Activated CD4-positive, alpha-beta T cell treated with anti-CD3 and anti-CD28 coated beads, Interleukin-2, Interleukin-4, amounts not matched to agents 100 ng/mL and 50 ng/mL, durations not matched to agents 16 hours and 8 hours (primary cell): ENCODE data around the gene ZNF618.
"Not testable (repeated sequence)": the region's sequence is repeated elsewhere in the genome, so short reads cannot be mapped to it uniquely, and the experiment has no call there.

Experiments used
- DNase-seq: peaks from one replicate; pipeline ENCODE4 v3.0.0-alpha.2; 2020; ENCODE audit warnings: low spot score

The ZNF618 gene

DNA sequence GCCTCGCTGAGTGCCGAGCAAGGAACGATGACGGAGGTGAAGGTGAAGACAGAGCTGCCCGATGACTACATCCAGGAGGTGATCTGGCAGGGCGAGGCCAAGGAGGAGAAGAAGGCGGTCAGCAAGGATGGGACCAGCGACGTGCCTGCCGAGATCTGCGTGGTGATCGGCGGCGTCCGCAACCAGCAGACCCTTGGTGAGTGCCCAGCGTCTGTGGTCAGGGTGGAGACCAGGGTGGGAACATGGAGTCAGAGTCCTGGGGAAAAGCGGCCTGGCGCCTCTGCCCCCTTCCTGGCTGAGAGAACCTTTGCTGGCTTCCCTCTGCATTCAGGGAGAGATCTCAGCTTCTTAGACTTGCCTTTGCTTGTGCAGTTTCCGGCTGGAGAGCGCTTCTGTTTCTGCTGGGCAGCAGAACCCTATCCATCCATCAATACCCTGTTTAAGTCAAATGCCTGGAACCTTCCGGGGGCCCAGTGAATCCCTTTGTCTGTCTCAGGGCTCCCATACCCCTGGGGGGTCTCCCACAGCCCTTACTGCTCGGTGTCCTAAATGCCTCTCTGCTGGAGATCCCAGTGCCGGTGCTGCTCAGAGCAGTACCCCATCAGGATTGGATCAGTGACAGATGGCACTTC, 112.4 kb downstream of the ZNF618 start:
- no peak for DNase-seq

DNA sequence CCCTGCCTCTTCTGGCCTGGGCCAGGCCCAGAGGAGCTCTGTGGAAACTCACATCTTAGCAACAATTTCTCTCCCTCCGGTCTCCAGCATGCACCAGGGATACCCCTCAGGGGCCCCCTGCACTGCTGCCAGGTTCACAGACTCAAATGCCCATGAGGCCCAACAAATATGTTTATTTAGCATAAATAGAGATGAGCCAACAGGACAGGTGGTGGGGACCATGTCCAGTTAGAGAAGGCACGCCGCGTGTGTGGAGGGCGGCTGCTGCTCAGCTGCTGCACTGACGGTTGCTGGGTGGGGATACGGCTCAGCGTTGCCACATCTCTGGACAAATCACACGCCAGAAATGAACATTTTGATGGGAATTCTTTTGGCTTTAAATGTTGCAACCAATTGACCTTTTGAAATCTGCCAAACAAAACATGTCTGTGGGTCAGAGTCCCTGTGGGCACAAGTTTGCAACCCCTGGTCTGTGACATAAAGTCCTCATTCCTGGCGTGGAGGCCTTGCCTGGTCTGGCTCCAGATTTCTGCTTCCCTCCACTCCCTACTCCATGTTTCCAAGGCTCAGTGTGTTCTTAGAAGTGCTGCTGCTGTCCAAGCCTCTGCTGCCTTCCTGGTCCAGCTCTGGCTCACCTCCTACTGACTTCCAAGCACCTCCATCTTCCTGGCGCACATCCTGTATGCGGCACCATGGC, 113.1 kb downstream of the ZNF618 start:
- no peak for DNase-seq

DNA sequence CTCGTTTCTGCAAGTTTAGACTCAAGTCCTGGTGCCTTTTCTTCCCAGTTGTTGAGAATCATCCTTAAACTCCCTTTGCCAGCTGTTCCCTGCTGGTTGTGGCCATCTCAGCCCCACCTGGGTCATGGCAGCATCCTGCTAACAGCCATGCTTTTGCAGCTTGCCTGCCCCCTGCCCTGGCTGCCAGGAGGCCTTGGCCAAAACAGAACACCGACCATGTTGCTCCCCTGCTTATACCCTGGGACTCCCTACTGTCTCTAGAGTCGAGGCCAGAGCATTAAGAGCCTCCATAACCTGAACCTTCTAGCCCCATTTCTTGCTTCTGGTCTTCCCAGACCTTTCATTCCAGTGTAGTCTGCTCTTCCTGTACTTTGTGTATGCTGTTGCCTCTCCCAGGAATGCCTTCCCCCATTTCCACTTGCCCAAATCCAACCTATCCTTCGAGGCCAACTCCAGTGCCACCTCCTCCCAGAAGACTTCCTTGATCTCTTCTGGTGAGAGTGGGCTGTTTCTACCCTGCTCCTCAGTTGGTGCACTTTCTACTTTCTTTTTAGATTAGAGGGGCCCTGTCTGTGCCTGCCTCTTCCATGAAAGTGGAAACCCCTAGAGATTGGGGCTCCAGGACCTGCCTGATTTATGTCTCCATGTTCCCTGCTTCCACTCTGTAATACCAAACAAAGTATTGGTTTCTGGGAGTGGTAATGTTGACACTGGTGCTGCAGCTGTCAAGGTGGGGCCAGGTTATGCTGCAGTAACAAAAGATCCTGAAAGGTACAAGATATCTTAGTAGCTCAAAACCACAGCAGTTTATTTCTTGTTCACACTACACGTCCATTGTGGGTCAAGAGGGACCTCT, 113.8 kb downstream of the ZNF618 start:
- DNase-seq = no peak

DNA sequence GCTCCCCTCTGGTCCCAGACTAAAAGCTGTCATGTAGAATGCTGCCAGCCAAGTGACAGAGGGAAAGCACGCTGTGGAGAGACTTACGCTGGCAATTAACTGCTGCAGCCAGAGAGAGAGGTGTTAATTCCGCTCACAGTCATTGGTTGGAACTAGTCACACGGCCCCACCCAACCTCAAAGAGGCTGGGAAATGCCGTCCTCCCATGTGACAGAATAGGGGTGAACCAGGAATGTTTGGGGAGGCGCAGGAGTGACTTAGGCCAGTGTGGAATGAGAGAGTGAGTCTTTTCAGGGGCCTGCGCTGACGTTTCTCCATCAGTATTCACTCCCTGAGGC, 114.4 kb downstream of the ZNF618 start:
- DNase-seq = no peak

DNA sequence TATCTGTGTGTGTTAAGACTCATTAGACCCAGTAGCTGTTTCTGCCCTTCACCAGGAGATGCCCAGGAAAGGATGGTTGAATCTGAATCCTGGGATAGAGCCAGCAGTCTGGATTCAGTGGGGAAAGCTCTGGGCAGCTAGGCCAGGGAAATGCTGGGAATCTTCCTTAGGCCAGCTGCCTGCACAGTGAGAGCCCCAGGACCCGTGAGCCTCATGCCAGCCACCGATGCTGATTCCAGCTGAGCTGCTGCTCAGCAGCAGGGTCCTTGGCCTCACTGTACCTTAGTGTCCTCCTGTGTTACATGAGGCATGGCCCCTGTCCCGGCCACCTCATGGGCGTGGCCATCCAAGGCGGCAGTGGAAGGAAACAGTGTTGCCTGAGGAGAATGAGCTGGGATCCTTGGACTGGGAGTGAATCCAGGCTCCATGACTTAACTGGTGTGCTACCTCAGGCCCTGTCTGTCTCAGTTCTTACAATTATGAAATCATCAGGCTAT, 114.9 kb downstream of the ZNF618 start:
- DNase-seq = no peak

DNA sequence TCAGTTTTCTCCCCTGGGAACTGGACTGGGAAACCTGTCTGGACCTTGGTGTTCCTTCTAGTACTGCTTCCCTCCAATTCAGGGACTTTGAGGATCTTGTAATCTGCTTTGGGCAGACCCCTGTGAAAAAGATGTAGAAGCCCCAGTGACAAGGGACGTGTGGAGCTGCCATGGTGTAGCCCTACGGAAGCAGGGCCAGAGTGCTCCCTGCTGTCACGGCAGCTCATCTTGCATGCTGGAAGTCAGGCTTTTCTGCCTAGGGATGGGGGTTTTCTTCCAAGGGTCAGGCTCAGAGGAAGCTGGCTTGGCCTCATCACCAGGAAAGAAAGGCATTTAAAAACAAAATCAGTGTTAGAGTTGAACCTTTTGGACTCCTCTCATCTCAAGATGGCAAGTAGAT, 115.6 kb downstream of the ZNF618 start:
- DNase-seq = no peak

DNA sequence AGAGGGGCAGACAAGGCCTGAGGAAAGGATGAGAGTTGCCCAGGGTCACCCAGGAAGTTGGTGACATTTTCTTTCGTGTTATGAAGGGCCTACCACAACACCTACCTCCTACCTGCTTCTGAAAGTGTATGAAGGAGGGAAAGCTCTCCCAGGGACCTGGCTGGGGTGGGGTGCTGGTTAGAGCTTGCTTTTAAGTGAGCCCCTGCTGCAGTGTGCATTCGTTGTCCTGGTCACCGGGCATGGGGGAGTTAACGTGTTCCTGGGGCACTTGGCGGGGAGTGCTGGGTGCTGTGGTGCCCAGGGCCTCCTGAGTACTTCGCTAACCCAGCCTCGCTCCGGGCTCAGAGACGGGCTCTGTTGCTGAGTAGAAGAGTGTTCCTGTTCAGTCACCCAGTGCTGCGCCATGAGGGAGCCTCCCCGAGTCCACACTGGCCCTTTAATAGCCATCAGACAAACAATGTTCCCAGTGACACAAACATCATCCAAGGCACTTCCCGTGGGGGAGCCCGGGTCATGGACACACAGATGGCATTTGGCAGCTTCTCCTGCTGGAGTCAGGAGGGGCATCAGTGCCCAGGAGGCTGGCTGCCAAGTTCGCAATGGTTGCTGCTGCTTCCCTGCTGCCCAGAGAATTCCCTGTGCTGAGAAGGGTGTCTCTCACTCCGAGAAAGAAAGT, 116.3 kb downstream of the ZNF618 start:
- DNase-seq = no peak

DNA sequence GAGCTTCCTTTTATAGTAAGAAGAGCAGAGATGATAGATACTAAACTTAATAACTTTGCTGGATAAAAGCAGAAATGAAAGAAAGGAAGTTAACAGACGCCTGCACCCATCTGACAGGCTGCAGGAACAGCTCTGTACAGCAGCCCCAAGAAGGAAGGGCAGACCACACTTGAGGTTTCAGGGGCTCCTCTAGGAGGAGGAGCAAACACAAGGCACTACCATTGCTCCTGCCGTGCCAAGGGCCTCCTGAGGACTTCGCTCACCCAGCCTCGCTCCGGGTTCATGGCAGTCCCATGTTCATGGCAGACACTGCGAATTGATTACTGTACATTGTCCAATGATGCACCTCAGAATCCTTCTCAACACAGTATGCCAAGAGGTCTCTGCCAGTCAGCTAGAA, 116.9 kb downstream of the ZNF618 start:
- no peak for DNase-seq

DNA sequence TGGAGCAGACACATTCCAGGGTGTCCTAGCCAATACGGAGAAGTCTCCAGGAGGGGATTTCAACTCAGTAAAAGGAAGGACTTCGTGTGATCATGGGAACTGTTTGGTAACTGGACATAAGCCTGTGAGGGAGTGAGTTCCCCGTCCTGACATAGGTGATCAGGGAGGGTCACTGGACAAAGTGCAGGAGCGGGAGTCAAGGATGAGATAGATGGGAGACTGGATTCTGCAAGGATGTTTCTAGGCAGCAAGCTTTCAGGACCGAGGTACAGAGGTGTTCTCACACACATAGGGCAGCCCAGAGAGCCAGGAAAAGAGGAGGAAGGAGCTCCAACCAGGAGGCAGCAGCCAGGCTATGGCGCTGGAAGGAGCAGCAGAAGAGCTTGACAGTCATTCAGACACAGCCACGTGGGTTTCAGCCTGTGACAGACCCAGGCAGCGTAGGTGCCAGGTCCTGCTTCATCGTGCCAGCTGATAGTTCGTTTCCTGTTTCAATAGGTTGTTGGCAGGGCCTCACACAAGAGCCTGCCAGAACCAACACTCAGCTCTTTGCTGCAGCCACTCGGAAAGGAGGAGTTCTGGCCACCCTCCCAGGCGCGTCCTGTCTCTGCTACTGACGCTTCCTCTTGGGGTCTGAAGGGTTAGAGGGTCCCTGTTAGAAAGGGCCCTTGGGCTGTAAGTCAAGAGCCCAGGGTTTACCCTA, 117.9 kb downstream of the ZNF618 start:
- no peak for DNase-seq

DNA sequence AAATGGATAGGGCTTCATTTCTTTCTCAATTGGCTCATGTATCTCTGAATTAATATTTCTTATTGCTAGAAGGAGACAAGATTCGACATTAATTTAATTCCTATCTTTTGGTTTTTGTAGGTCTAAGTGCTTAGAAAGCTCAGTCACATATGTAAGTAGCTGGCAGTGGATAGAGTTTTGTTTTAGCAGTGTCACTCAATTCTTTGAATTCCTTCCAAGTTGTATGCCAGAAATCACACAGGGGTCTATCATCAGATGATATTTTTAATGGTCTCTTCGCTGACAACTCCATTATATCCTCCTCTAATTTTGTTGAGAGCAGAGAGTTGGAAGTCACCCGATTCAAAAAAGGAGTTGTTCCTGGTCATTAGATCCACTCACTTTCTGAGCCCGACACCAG, 119.3 kb downstream of the ZNF618 start:
- no peak for DNase-seq

DNA sequence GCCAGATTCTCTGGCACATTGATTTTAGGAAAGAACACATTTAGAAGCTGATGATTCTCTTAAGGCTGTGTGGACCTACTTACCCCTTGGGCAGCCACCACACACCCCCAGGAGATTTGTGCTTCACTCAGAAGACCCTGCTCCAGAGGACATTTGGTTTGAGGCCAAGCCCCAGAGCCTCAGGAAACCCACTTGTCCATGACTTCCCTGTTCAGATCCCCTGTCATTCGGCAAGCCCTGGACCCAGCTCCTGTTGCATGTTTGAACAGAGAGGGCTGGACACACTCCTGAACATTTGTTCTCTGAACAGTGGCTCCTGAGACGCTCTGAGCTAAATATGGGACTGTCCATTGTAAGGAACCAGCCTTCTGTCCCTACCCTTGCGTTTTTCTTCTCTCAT, 119.9 kb downstream of the ZNF618 start:
- no peak for DNase-seq

DNA sequence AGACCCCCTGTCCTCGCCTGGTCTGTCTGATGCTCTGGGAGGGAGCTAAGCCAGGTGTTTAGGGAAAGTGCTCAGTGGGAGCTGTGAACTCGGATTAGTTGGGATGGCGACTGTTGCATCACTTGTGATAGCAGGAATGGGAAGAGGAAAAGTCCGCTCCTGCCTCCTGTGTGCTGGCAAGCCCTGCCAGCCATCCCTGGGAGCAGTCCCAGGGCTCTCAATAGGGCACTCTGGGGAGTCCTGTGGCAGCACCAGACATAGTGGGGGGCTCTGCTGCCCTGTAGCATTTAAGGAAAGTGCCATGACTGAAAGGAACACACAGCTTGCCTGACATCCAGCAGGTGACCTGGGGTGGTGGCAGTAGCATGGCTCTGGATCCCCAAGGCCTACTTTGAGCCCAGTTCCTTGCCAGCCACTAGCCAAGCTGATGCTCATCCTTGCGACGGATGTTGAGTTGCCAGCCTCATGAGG, 120.5 kb downstream of the ZNF618 start:
- no peak for DNase-seq

DNA sequence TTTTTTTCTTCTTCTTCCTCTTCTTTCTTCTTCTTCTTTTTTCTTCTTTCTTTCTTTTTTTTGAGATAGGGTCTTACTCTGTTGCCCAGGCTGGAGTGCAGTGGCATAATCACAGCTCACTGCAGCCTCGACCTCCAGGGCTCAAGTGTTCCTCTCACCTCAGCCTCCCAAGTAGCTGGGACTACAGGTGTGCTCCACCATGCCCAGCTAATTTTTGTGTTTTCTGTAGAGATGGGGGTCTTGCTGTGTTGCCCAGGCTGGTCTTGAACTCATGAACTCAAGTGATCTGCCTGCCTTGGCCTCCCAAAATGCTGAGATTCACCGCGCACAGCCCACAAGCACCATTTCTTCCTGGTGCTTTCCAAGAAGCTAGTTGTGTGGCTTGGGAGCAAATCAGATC, 121.0 kb downstream of the ZNF618 start:
- not testable (repeated sequence) for DNase-seq

DNA sequence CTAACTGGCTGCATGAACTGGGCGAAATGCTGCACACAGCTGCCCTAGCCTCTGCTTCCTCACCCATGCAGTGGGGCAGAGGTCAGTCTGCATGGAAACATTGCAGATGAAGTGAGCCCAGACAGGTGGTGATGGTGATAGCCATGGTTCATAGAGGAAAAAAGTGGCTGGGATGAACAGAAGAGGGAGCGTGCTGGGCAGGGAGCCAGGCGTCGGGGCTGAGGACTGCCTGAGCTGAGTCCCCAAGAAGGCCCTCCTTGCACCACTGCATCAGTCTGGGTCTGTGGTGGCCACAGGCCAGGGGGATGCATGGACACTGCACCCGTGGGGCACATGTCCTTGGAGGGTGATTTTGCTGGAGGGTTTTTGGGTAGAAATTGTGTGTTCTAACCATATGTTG, 121.5 kb downstream of the ZNF618 start:
- no peak for DNase-seq

DNA sequence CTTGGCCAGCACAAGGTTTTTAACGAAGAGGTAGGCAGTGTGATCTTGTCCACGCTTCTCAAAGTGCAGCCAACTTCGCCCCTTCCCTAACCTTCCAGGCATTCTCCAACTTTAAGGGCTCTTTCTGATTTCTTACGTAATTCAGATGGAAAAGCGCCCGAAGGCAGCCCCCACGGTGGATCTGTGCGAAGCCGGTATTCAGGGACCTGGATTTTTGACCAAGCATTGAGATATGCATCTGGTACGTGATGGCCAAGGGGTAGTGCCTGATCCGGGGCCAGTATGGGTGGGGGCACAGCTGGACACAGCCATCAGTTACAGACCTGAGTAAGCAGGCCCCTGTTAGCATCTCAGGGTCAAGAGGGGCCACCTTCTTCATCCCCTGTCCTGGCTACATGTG, 122.0 kb downstream of the ZNF618 start:
- no peak for DNase-seq

DNA sequence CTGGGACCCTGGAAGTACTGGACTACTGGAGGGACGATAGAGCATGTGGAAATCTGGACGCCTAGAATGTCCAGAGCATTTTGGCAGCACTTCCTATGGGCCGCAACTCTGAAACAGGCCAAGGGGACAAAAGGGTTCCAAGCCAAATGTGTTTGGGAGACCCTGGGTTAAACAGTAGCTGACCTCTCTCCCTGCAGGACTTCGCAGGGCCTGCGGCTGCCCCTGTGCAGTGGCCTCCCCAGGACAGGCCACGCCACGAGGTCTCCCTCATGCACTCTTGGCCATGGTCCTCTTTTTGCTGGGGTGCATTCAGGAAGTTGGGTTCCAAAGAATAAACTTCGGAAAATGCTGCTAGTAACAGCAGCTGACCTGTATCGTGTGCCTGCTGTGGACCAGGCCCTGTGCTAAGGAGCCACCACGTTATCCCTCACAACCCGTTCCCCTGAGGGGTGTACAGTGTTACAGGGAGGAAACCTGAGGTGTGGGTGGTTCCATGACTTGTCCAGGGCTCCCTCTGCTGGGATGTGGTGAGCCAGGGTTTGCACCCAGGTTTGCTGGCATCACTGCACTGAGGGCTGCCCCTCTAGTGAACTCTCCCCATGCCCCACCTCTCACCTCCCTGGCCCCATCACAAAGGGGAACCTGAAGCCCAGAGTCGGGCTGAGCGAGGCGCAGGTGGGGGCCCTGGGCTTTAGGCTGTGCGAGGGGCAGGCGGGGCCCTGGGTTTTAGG, 122.6 kb downstream of the ZNF618 start:
- DNase-seq = no peak

DNA sequence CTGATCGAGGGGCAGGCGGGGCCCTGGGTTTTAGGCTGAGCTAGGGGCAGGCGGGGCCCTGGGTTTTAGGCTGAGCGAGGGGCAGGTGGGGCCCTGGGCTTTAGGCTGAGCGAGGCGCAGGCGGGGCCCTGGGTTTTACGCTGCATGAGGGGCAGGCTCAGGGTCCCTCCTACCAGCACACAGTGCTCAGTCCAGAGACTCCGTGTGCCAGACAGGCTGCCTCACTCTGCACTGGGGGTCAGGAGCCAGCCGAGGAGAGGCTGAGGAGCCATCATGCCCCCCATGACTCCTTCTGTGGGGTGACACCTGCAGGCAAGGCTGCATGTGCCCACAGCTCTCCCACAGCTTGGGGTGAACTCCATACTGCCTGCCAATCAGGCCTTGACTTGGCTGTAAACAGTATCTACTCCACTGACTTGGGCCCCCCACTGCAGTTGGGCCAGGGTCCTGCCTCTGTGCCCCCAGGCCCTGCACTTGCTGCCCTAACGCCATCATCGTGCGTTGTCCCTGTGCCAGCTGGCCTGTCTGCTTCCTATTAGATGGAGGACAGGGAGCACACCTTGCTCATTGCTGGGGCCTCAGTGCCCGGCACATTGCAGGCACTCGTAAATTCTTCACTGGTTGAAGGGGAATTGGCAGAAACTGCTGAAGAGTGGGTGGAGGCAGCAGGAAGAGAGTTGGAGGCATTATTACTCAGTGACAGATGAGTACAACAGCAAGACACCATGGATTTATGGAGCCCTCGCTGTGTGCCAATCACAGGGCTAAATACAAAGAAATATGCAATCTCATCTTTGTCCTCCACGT, 123.3 kb downstream of the ZNF618 start:
- no peak for DNase-seq

DNA sequence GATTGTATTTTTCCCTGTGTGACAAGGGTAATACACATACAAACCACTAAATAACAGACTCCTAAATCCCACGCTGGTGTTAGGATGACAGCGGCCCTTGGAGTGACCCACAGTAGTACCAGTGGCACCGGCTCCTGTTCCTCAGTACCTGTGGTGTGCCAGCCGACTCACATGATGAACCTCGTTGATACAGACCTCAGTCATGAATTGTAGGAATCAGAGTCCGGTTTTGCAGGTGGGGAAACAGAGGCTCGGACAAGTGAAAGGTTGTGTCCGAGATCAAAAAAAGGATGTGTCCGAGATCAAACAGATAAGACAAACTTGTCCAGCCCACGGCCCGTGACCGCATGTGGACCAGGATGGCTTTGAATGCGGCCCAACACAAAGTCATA, 124.0 kb downstream of the ZNF618 start:
- no peak for DNase-seq

DNA sequence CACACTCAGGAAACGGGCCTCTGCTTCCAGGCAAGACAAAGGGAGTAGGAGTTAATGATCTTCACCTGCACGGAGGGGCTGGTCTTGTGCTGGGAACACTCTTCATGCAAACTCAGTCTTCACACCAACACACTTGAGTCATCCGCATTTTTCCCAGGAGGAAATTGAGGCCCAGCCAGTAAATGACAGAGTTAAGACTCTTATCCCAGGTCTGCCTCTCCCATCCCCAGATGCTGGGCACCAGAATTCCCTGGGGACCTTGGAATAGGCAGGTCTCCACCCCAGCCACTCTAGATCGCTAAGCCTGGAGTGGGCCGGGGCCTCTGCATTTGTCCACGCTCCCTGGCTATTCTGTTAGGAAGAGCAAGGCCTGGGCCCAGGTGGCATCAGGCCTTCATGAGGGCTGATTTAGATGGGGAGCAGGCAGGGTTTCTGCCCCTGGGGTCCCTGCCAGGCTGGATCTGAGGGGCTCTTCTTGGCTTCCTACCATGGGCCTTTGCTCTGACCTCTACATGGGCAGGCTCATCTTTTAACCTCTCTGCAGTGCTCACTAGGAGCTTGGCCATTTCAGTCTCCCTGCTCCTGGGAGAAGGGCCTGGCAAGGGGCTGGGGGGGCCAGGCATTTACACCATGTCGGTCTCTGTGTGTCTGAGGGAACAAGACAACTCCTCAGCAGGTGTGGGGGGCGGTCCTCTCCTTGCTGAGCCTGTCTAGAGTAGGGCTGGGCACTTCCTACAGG, 124.7 kb downstream of the ZNF618 start:
- no peak for DNase-seq

DNA sequence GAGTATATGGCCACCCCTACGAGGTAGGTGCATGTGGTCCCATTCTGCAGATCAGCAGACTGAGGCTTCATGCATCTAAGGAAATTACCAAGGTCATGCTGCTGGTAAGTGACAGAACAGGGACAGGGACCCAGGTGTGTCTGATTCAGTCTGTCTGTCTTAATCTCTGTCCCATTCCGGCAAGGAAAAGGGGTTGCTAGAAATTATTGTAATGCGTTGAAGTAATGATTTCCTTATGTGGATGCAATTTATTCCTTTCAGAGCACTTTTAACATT, 125.2 kb downstream of the ZNF618 start:
- DNase-seq = no peak
